GM10266 (cell line): ENCODE results near the gene SIGLECL1.

Experiments
- DNase-seq: peaks from one replicate; pipeline ENCODE4 v3.0.0; 2012; ENCODE audit errors: extremely low spot score
- TF ChIP-seq, protein P1 (sequence below): IDR thresholded peaks from 2 replicates; pipeline ENCODE4 v1.5.1; 2012; ENCODE audit warnings: mild to moderate bottlenecking, low read depth; ENCODE audit not compliant: control insufficient read depth, insufficient read depth; ENCODE audit errors: missing control alignments

Gene SIGLECL1

DNA sequence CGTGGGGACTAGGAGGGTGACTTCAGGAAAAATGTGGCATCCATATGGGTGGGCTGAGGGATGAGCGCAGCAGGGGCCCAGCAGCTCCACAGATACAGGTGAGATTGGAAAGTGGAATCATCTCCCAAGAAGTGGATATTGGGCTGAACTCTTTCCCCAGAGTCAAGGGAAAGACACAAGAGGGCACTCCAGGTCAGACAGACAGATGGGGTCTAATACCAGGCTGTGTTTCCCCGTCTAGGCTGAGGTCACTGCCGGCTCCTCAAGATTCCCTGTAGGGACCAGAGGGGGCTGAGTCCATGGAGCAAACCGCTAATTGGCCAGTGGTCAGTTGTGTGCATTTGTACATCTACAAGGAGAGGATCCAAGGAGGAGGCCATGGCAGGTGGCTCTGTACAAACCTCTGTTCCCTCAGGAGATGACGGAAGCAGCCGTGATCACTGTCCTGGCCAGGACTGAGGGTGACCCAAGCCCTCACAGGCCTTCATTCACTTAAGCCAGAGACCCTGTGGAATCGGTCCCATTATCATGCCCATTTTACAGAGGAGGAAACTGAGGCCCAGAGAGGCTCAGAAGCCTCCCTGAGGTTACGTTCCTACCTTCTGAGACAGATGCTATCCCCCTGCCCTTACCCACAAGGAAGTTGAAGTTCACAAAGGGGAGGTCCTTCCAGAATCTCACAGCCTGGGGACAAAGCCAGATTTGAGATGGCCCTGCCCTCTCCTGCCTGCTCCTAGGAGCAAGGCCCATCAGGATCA is 45.6 kb downstream of the SIGLECL1 start:
- TF ChIP-seq, protein P1, sequence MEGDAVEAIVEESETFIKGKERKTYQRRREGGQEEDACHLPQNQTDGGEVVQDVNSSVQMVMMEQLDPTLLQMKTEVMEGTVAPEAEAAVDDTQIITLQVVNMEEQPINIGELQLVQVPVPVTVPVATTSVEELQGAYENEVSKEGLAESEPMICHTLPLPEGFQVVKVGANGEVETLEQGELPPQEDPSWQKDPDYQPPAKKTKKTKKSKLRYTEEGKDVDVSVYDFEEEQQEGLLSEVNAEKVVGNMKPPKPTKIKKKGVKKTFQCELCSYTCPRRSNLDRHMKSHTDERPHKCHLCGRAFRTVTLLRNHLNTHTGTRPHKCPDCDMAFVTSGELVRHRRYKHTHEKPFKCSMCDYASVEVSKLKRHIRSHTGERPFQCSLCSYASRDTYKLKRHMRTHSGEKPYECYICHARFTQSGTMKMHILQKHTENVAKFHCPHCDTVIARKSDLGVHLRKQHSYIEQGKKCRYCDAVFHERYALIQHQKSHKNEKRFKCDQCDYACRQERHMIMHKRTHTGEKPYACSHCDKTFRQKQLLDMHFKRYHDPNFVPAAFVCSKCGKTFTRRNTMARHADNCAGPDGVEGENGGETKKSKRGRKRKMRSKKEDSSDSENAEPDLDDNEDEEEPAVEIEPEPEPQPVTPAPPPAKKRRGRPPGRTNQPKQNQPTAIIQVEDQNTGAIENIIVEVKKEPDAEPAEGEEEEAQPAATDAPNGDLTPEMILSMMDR: no peak

GRCh38 chr19:51297406-51297805 is 46.5 kb downstream of the SIGLECL1 start:
- TF ChIP-seq, protein P1: no peak

More for the DNA sequence above, 45.6 kb downstream of the SIGLECL1 start:
- no peak for DNase-seq

GRCh38 chr19:51301266-51301665 is 50.4 kb downstream of the SIGLECL1 start:
- TF ChIP-seq, protein P1: no peak
- no peak for DNase-seq

More at GRCh38 chr19:51297406-51297805, 46.5 kb downstream of the SIGLECL1 start:
- DNase-seq: no peak

DNA sequence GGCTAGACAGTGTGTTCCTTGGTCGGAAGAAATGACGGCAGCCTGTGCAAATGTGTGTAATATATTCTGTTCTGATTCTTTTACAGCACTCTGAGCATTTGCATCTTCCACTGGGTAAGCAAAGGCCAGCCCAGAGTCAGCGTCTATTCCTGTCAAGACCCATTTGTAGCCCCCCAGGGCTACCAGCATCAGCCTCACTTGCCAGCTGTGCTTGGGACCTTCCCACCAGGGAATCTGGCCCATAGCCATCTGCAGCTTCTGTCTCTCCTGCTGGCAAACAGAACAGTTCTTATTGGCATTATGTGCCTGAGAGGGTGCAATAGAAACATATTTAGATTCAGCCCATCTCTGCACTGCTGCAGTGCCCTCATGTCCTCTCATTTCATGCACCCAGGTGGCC is 54.6 kb downstream of the SIGLECL1 start:
- TF ChIP-seq, protein P1: no peak
- no peak for DNase-seq

DNA sequence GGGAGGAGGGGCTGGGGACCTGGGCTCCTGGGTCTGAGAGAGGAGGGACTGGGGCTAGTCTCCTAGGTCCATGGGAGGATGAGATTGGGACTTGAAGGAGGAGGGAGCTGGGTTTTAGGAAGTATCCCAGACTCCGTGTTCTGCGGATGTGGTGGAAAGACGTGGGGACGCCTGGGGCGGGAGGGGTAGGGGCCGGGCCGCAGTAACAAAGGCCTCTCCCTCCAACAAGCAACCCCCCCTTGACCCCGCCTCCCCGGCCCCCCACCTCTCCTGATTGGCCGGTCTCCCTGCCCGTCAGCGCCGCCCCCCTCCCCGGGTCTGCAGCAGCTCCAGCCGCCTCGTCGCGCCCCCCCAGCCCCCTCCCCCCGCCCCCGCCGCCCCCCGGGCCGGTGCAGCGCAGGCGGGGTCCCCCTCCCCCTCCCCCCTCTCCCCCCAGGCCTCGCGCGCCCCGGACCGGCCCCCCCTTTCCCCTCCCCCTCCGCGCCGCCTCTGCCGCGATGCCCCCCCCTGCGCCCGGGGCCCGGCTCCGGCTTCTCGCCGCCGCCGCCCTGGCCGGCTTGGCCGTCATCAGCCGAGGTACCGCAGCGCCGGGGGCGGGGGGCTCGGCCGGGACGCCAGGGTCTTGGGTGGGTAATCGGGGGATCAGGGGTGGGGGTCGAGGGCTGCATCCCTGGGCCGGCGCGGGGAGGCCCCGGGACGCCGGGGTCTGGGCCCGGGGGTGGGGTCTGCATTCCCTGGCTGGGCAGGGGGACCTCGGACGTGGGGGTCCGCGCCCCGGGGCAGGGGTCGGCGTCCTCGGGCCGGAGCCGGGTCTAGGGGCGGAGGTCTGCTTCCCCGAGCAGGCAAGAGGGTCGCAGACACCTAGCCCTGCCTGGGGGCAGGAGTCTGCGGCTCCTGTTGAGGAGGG is 60.7 kb downstream of the SIGLECL1 start, which contains the start of gene IGLON5:
Gene IGLON5, plus strand, starts transcription at position 294 of the 907 bp plus-strand sequence. Its CDS starts 204 bp downstream, at position 498.
- DNase-seq: no peak
- TF ChIP-seq, protein P1: no peak

- TF ChIP-seq, protein P1: no peak
- DNase-seq: no peak
These were observed 65.8 kb downstream of the SIGLECL1 start for GRCh38 chr19:51316688-51317087.
